CD4-positive, CD25-positive, alpha-beta regulatory T cell (primary cell): Measurements from ENCODE around the gene EML4. TPM values are rescaled to one million over a fixed set of nuclear protein-coding genes. Genes with fewer than 3 reads are reported as not detected.
"Not testable (repeated sequence)": the region's sequence is repeated elsewhere in the genome, so short reads cannot be mapped to it uniquely, and the experiment has no call there.

Experiments
- ATAC-seq, 2 donors: fragments of 150-1000 bp; cut with Tn5 transposase; one replicate each; pipeline ENCODE4 v1.10.0; 2021; ENCODE audit warnings: low read depth in 2 of 2, moderate number of reproducible peaks in 2 of 2, moderate library complexity in 1 of 2
- DNase-seq, 3 donors: peaks; one replicate each; pipeline versions ENCODE4 v3.0.0 to v3.0.0-alpha.2; 2012 to 2022; ENCODE audit warnings: mixed read lengths in 1 of 3
- H3K27ac ChIP-seq: one replicate; pipeline ENCODE4 v1.7.0; 2013; ENCODE audit warnings: mild to moderate bottlenecking, low read length; ENCODE audit not compliant: insufficient read depth, poor library complexity, severe bottlenecking
- H3K27me3 ChIP-seq: one replicate; pipeline ENCODE4 v1.7.0; 2013; ENCODE audit warnings: low read length; ENCODE audit not compliant: control insufficient read depth, insufficient read depth
- H3K36me3 ChIP-seq: one replicate; pipeline ENCODE4 v1.7.0; 2013; ENCODE audit warnings: mild to moderate bottlenecking, low read length, moderate library complexity; ENCODE audit not compliant: control insufficient read depth, insufficient read depth
- H3K4me1 ChIP-seq: 2 replicates; pipeline ENCODE4 v1.7.0; 2013; ENCODE audit warnings: mild to moderate bottlenecking, low read length; ENCODE audit not compliant: insufficient read depth, control insufficient read depth, poor library complexity, severe bottlenecking
- H3K4me3 ChIP-seq: one replicate; pipeline ENCODE4 v1.7.0; 2013; ENCODE audit warnings: low read depth, mild to moderate bottlenecking, low read length, moderate library complexity
- H3K9me3 ChIP-seq, 2 experiments: 1 replicate in 1 of 2; 2 replicates in 1 of 2; pipeline ENCODE4 v1.7.0; 2013; ENCODE audit warnings: low read length in 2 of 2, mild to moderate bottlenecking in 1 of 2, moderate library complexity in 1 of 2; ENCODE audit not compliant: control insufficient read depth in 2 of 2
- H3K27ac Mint-ChIP-seq, 3 donors: one replicate each; pipeline ENCODE4 v1.8.0; 2020 to 2022; ENCODE audit warnings: mild to moderate bottlenecking in 3 of 3, mixed read lengths in 3 of 3, moderate library complexity in 2 of 3
- H3K27me3 Mint-ChIP-seq: one replicate; pipeline ENCODE4 v1.8.0; 2022; ENCODE audit warnings: mild to moderate bottlenecking, mixed read lengths
- H3K36me3 Mint-ChIP-seq: one replicate; pipeline ENCODE4 v1.8.0; 2020; ENCODE audit warnings: mixed read lengths
- H3K4me1 Mint-ChIP-seq, 4 donors: one replicate each; pipeline ENCODE4 v1.8.0; 2020 to 2022; ENCODE audit warnings: mixed read lengths in 4 of 4, mild to moderate bottlenecking in 1 of 4
- H3K4me3 Mint-ChIP-seq, 4 donors: one replicate each; pipeline ENCODE4 v1.8.0; 2020 to 2022; ENCODE audit warnings: mild to moderate bottlenecking in 4 of 4, mixed read lengths in 4 of 4, moderate library complexity in 3 of 4
- H3K9me3 Mint-ChIP-seq, 7 donors: one replicate each; pipeline ENCODE4 v1.8.0; 2020 to 2022; ENCODE audit warnings: mixed read lengths in 7 of 7, mild to moderate bottlenecking in 3 of 7, moderate library complexity in 2 of 7
- polyA plus RNA-seq, 4 donors: library from polyadenylated mRNA; unstranded; fragments of 300-500 nt; fragmentation: Illumina TruSeq; gene quantifications; one replicate each; pipeline ENCODE4 v1.2.3, GENCODE V29; 2021
- total RNA-seq: library from RNA; stranded (reverse); gene quantifications from one replicate; pipeline ENCODE4 v1.2.3, GENCODE V29; 2022

Gene EML4
- total and polyA plus RNA-seq, 5 donors from 2014 or later, result 83.7 to 293 (median 90.1) TPM

GRCh38 chr2:42369532-42370229 is 200.5 kb downstream of the EML4 start:
- ATAC-seq, result no peak
- Histone ChIP-seq H3K4me3 (no peak overlapping the region), H3K36me3 (no peaks in the 10 kb centered on the region), H3K9me3 (no peaks in the 10 kb centered on the region), H3K27ac (no peak overlapping the region), H3K4me1 (no peaks in the 10 kb centered on the region), H3K27me3 (no peaks in the 10 kb centered on the region)
- peaks cover 0 to 9% (median 4%) of the 10 kb centered on the region in 4 donors for H3K4me1 Mint-ChIP-seq
- peaks cover 0 to 2% (median 0%) of the 10 kb centered on the region in 7 donors for H3K9me3 Mint-ChIP-seq
- H3K27ac Mint-ChIP-seq, result peak overlapping the region in 1 of 3 donors; percentile 55
- H3K4me3 Mint-ChIP-seq, result peak overlapping the region in 1 of 4 donors; percentile 55
- H3K27me3 Mint-ChIP-seq, result no peaks in the 10 kb centered on the region
- H3K36me3 Mint-ChIP-seq, result no peaks in the 10 kb centered on the region
- no peak for DNase-seq

- ATAC-seq (no peak), DNase-seq (no peak)
- Histone ChIP-seq H3K27me3 (no peaks in the 10 kb centered on the region), H3K36me3 (no peaks in the 10 kb centered on the region), H3K9me3 (no peaks in the 10 kb centered on the region), H3K4me1 (no peaks in the 10 kb centered on the region), H3K4me3 (no peak overlapping the region), H3K27ac (no peak overlapping the region)
- H3K4me3 Mint-ChIP-seq, result no peak overlapping the region
- peaks cover 0 to 2% (median 0%) of the 10 kb centered on the region in 7 donors for H3K9me3 Mint-ChIP-seq
- peaks cover 6% of the 10 kb centered on the region for H3K27me3 Mint-ChIP-seq
- peak overlapping the region in 1 of 3 donors; percentile 14 for H3K27ac Mint-ChIP-seq
- peaks cover 0 to 10% (median 5%) of the 10 kb centered on the region in 4 donors for H3K4me1 Mint-ChIP-seq
- H3K36me3 Mint-ChIP-seq, result no peaks in the 10 kb centered on the region
Observed at GRCh38 chr2:42371611-42372473, 202.7 kb downstream of the EML4 start.

GRCh38 chr2:42372474-42373200 is 203.5 kb downstream of the EML4 start:
- Histone ChIP-seq H3K4me1 (no peaks in the 10 kb centered on the region), H3K27me3 (no peaks in the 10 kb centered on the region), H3K27ac (no peak overlapping the region), H3K9me3 (no peaks in the 10 kb centered on the region), H3K4me3 (no peak overlapping the region), H3K36me3 (no peaks in the 10 kb centered on the region)
- H3K9me3 Mint-ChIP-seq, result peaks cover 0 to 2% (median 0%) of the 10 kb centered on the region in 7 donors
- no peak overlapping the region for H3K27ac Mint-ChIP-seq
- no peak for ATAC-seq
- peaks cover 0 to 9% (median 4%) of the 10 kb centered on the region in 4 donors for H3K4me1 Mint-ChIP-seq
- H3K27me3 Mint-ChIP-seq, result peaks cover 7% of the 10 kb centered on the region
- no peaks in the 10 kb centered on the region for H3K36me3 Mint-ChIP-seq
- DNase-seq, result peak in 1 of 3 donors; percentile 30
- no peak overlapping the region for H3K4me3 Mint-ChIP-seq

GRCh38 chr2:42376758-42377157 is 207.6 kb downstream of the EML4 start:
- Mint-ChIP-seq H3K4me3 (no peak overlapping the region), H3K4me1 (peaks cover 0 to 2% (median 0%) of the 10 kb centered on the region in 4 donors), H3K9me3 (no peaks in the 10 kb centered on the region), H3K27me3 (peaks cover 19% of the 10 kb centered on the region), H3K36me3 (no peaks in the 10 kb centered on the region), H3K27ac (no peak overlapping the region)
- ATAC-seq (no peak), DNase-seq (no peak)
- H3K9me3 ChIP-seq, result no peaks in the 10 kb centered on the region
- H3K36me3 ChIP-seq, result no peaks in the 10 kb centered on the region
- no peaks in the 10 kb centered on the region for H3K4me1 ChIP-seq
- no peak overlapping the region for H3K27ac ChIP-seq
- no peaks in the 10 kb centered on the region for H3K27me3 ChIP-seq
- H3K4me3 ChIP-seq, result no peak overlapping the region

GRCh38 chr2:42378415-42378814 is 209.3 kb downstream of the EML4 start:
- H3K9me3 ChIP-seq, result no peaks in the 10 kb centered on the region
- H3K27me3 ChIP-seq, result no peaks in the 10 kb centered on the region
- Mint-ChIP-seq H3K36me3 (no peaks in the 10 kb centered on the region), H3K4me3 (no peak overlapping the region), H3K27me3 (peaks cover 19% of the 10 kb centered on the region), H3K9me3 (no peaks in the 10 kb centered on the region), H3K4me1 (peaks cover 0 to 2% (median 0%) of the 10 kb centered on the region in 4 donors), H3K27ac (no peak overlapping the region)
- H3K27ac ChIP-seq, result no peak overlapping the region
- ATAC-seq (no peak), DNase-seq (no peak)
- H3K36me3 ChIP-seq, result no peaks in the 10 kb centered on the region
- no peak overlapping the region for H3K4me3 ChIP-seq
- no peaks in the 10 kb centered on the region for H3K4me1 ChIP-seq

GRCh38 chr2:42380026-42380425 is 210.9 kb downstream of the EML4 start:
- H3K4me1 Mint-ChIP-seq, H3K4me1 ChIP-seq, H3K9me3 Mint-ChIP-seq, H3K27ac ChIP-seq, H3K36me3 ChIP-seq, H3K4me3 Mint-ChIP-seq, H3K27me3 ChIP-seq, H3K9me3 ChIP-seq, H3K27ac Mint-ChIP-seq, ATAC-seq, DNase-seq, H3K4me3 ChIP-seq, H3K36me3 Mint-ChIP-seq: not testable (repeated sequence)
- peaks cover 19% of the 10 kb centered on the region for H3K27me3 Mint-ChIP-seq

GRCh38 chr2:42382144-42382543 is 213.0 kb downstream of the EML4 start:
- Mint-ChIP-seq H3K36me3 (no peaks in the 10 kb centered on the region), H3K4me3 (no peak overlapping the region), H3K9me3 (peaks cover 0 to 4% (median 0%) of the 10 kb centered on the region in 7 donors), H3K27ac (no peak overlapping the region), H3K4me1 (no peaks in the 10 kb centered on the region), H3K27me3 (peaks cover 13% of the 10 kb centered on the region)
- Histone ChIP-seq H3K9me3 (no peaks in the 10 kb centered on the region), H3K27me3 (no peaks in the 10 kb centered on the region), H3K4me3 (no peak overlapping the region), H3K27ac (no peak overlapping the region), H3K4me1 (no peaks in the 10 kb centered on the region), H3K36me3 (no peaks in the 10 kb centered on the region)
- DNase-seq (no peak), ATAC-seq (no peak)
